G401 (cell line): ENCODE results near the gene LRCH4. TPM values are rescaled to one million over a fixed set of nuclear protein-coding genes. Genes with fewer than 3 reads are reported as not detected.

Experiments
- DNase-seq: peaks from one replicate; pipeline ENCODE4 v3.0.0-alpha.2; 2015; ENCODE audit warnings: low spot score
- in situ Hi-C: cut with HindIII; loops from 2 replicates; pipeline ENCODE4 v1.10.0; 2016; ENCODE audit warnings: low sequenced_read_pairs, mixed read lengths
- total RNA-seq: library from RNA; depleted of rRNA; stranded (reverse); fragments of >200 nt; shearing (Covaris generic); gene quantifications from 2 replicates; pipeline ENCODE4 v1.2.3, GENCODE V29; 2014

The LRCH4 gene
- total RNA-seq, 1 experiment from 2014 or later, result 6.5 TPM

GRCh38 chr7:100609958-100610357, 24.0 kb upstream of the LRCH4 start:
- in situ Hi-C loops, result no loop called here
- DNase-seq, result no peak

GRCh38 chr7:100607111-100607510, 21.2 kb upstream of the LRCH4 start:
- no peak for DNase-seq
- in situ Hi-C loops, result no loop called here

- no peak for DNase-seq
- in situ Hi-C loops, result no loop called here
Observed at GRCh38 chr7:100606313-100606712, 20.4 kb upstream of the LRCH4 start.

- peak; percentile 24 for DNase-seq
- in situ Hi-C loops, result no loop called here
Observed at GRCh38 chr7:100604976-100605911, 19.3 kb upstream of the LRCH4 start.

GRCh38 chr7:100604028-100604975, 18.4 kb upstream of the LRCH4 start:
- DNase-seq, result peak; percentile 75
- in situ Hi-C loops, result no loop called here

- in situ Hi-C loops, result no loop called here
- peak; percentile 47 for DNase-seq
Observed at GRCh38 chr7:100603726-100604027, 17.7 kb upstream of the LRCH4 start.

- in situ Hi-C loops, result no loop called here
- DNase-seq, result peak; percentile 27
Observed at GRCh38 chr7:100602889-100603725, 17.2 kb upstream of the LRCH4 start.

GRCh38 chr7:100600730-100601038, 14.8 kb upstream of the LRCH4 start:
- in situ Hi-C loops, result no loop called here
- no peak for DNase-seq

GRCh38 chr7:100599911-100600729, 14.2 kb upstream of the LRCH4 start:
- in situ Hi-C loops, result no loop called here
- DNase-seq, result no peak

- in situ Hi-C loops, result no loop called here
- DNase-seq, result no peak
Observed at GRCh38 chr7:100598425-100598824, 12.5 kb upstream of the LRCH4 start.

GRCh38 chr7:100595188-100595587, 9.3 kb upstream of the LRCH4 start:
- in situ Hi-C loops, result no loop called here
- no peak for DNase-seq

- in situ Hi-C loops, result no loop called here
- DNase-seq, result no peak
Observed at GRCh38 chr7:100591596-100591995, 5.7 kb upstream of the LRCH4 start.

- in situ Hi-C loops, result no loop called here
Observed at GRCh38 chr7:100590077-100590737, 4.3 kb upstream of the LRCH4 start.

GRCh38 chr7:100589341-100589947, 3.5 kb upstream of the LRCH4 start:
- in situ Hi-C loops, result no loop called here
- DNase-seq, result no peak

More at GRCh38 chr7:100590077-100590737, 4.3 kb upstream of the LRCH4 start:
- no peak for DNase-seq

GRCh38 chr7:100588438-100588837, 2.5 kb upstream of the LRCH4 start:
- no peak for DNase-seq
- in situ Hi-C loops, result no loop called here

GRCh38 chr7:100586266-100587025, 517 bp upstream of the LRCH4 start, which contains the start of gene FBXO24:
Gene FBXO24 (plus strand): TSS chr7:100586328. CDS start chr7:100586626, 298 bp downstream.
- peak; percentile 100 for DNase-seq
- in situ Hi-C loops, result no loop called here
